ENCODE data around the gene MYOG. TPM values are rescaled to one million over a fixed set of nuclear protein-coding genes. Genes with fewer than 3 reads are reported as not detected.

The MYOG gene
- total RNA-seq, 2 donors from 2014 or later = not detected

- no peak for DNase-seq
- Histone ChIP-seq H3K4me3 (ENCODE audit: low read length) (peak overlapping the region; percentile 27), H3K9ac (ENCODE audit: extremely low read depth, low read length, poor library complexity, severe bottlenecking) (no peak overlapping the region), H3K4me1 (ENCODE audit: control insufficient read depth, insufficient read depth, low read length) (no peaks in the 10 kb centered on the region), H3K27ac (ENCODE audit: low read depth, low read length) (no peak overlapping the region), H3K36me3 (ENCODE audit: control insufficient read depth, insufficient read depth, low read length) (no peaks in the 10 kb centered on the region), H3K27me3 (ENCODE audit: control insufficient read depth, insufficient read depth, low read length, poor library complexity, severe bottlenecking) (no peaks in the 10 kb centered on the region), H3K9me3 (ENCODE audit: control insufficient read depth, low read length) (peaks cover 51% of the 10 kb centered on the region)
- no peak for TF ChIP-seq CTCF (conservative IDR thresholded peaks at IDR 0.05)
- Mint-ChIP-seq H3K36me3 (ENCODE audit: low read depth) (peaks cover 1% of the 10 kb centered on the region), H3K27ac (no peak overlapping the region), H3K9me3 (peaks cover 35% of the 10 kb centered on the region), H3K4me3 (no peak overlapping the region), H3K4me1 (peaks cover 5% of the 10 kb centered on the region), H3K27me3 (ENCODE audit: insufficient read depth) (peaks cover 8% of the 10 kb centered on the region)
- WGBS, 2 experiments (ENCODE audit: insufficient coverage in 1 of 2, insufficient read length in 1 of 2) = 100% methylated on average over 1 of the region's 1 CpG; no CpG with 5 or more reads in 1 of the 2 experiments
Observed at GRCh38 chr1:203095061-203095690, 9.4 kb upstream of the MYOG start.

- H3K36me3 ChIP-seq (ENCODE audit: control insufficient read depth, insufficient read depth, low read length) = no peaks in the 10 kb centered on the region
- H3K4me3 Mint-ChIP-seq = no peak overlapping the region
- DNase-seq = no peak
- H3K4me1 ChIP-seq (ENCODE audit: control insufficient read depth, insufficient read depth, low read length) = no peaks in the 10 kb centered on the region
- H3K27me3 Mint-ChIP-seq (ENCODE audit: insufficient read depth) = peaks cover 8% of the 10 kb centered on the region
- peaks cover 51% of the 10 kb centered on the region for H3K9me3 ChIP-seq (ENCODE audit: control insufficient read depth, low read length)
- H3K27me3 ChIP-seq (ENCODE audit: control insufficient read depth, insufficient read depth, low read length, poor library complexity, severe bottlenecking) = no peaks in the 10 kb centered on the region
- WGBS, 2 experiments (ENCODE audit: insufficient coverage in 1 of 2, insufficient read length in 1 of 2) = 33 to 90% methylated on average over 1 of the region's 1 CpG
- no peak overlapping the region for H3K27ac ChIP-seq (ENCODE audit: low read depth, low read length)
- H3K9me3 Mint-ChIP-seq = peaks cover 35% of the 10 kb centered on the region
- H3K36me3 Mint-ChIP-seq (ENCODE audit: low read depth) = peaks cover 1% of the 10 kb centered on the region
- peak overlapping the region; percentile 11 for H3K4me3 ChIP-seq (ENCODE audit: low read length)
- H3K27ac Mint-ChIP-seq = no peak overlapping the region
- H3K4me1 Mint-ChIP-seq = peaks cover 12% of the 10 kb centered on the region
- no peak overlapping the region for H3K9ac ChIP-seq (ENCODE audit: extremely low read depth, low read length, poor library complexity, severe bottlenecking)
- no peak for TF ChIP-seq CTCF (conservative IDR thresholded peaks at IDR 0.05)
Observed at GRCh38 chr1:203093754-203094410, 8.1 kb upstream of the MYOG start.

GRCh38 chr1:203091761-203092330, 6.0 kb upstream of the MYOG start:
- peaks cover 26% of the 10 kb centered on the region for H3K4me1 Mint-ChIP-seq
- H3K27ac ChIP-seq (ENCODE audit: low read depth, low read length) = no peak overlapping the region
- peaks cover 1% of the 10 kb centered on the region for H3K36me3 Mint-ChIP-seq (ENCODE audit: low read depth)
- peaks cover 3% of the 10 kb centered on the region for H3K4me1 ChIP-seq (ENCODE audit: control insufficient read depth, insufficient read depth, low read length)
- WGBS, 2 experiments (ENCODE audit: insufficient coverage in 1 of 2, insufficient read length in 1 of 2) = 87 to 91% methylated on average over 5 to 6 of the region's 6 CpGs
- H3K9ac ChIP-seq (ENCODE audit: extremely low read depth, low read length, poor library complexity, severe bottlenecking) = no peak overlapping the region
- peaks cover 9% of the 10 kb centered on the region for H3K27me3 Mint-ChIP-seq (ENCODE audit: insufficient read depth)
- H3K27me3 ChIP-seq (ENCODE audit: control insufficient read depth, insufficient read depth, low read length, poor library complexity, severe bottlenecking) = no peaks in the 10 kb centered on the region
- no peak for TF ChIP-seq CTCF (conservative IDR thresholded peaks at IDR 0.05)
- H3K4me3 ChIP-seq (ENCODE audit: low read length) = no peak overlapping the region
- no peak overlapping the region for H3K4me3 Mint-ChIP-seq
- peaks cover 28% of the 10 kb centered on the region for H3K9me3 Mint-ChIP-seq
- no peak for DNase-seq
- peaks cover 43% of the 10 kb centered on the region for H3K9me3 ChIP-seq (ENCODE audit: control insufficient read depth, low read length)
- no peaks in the 10 kb centered on the region for H3K36me3 ChIP-seq (ENCODE audit: control insufficient read depth, insufficient read depth, low read length)
- no peak overlapping the region for H3K27ac Mint-ChIP-seq

Data from endodermal cell (in vitro differentiated cells).